NCI-H2196 treated with DMSO at 0.1 percent for 48 hours (cell line): ENCODE measurements around the gene RCL1.

Experiments used
- DNase-seq: peaks from one replicate; lab custom pipeline; 2025; ENCODE audit not compliant: unreplicated experiment; lab: John Stamatoyannopoulos, UW

RCL1 gene

GRCh38 chr9:4811824-4812223 is 19.1 kb downstream of the RCL1 start:
- DNase-seq, result no peak

DNA sequence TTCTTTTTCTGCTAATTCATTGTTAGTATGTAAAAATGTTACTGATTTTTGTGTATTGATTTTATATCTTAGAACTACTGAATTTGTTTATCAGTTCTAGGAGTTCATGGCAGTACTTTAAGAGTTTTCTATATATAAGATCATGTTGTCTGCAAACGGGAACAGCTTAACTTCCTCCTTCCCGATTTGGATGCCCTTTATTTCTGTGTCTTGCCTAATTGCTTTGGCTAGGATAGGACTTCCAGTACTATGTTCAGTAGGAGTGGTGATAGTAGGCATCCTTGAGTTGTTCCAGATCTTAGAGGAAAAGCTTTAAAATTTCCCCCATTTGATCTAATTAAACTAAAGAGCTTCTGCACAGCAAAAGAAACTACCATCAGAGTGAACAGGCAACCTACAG is 20.1 kb downstream of the RCL1 start:
- DNase-seq, result no peak

DNA sequence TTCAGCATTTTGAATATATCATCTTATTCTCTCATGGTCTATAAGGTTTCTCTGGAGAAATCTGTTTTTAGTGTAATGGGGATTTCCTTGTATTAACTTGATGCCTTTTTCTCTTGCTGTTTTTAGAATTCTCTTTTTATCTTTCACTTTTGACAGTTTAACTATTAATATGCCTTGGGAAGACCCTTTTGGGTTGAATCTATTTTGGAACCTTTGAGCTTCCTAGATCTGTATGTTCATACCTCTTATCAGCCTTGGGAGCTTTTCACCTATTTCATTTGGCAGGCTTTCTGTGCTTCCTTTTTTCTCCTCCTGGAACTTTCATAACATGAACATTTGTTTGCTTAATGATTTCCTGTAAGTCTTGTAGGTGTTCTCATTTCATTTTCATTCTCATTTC is 22.2 kb downstream of the RCL1 start:
- no peak for DNase-seq

GRCh38 chr9:4815381-4815956 is 22.7 kb downstream of the RCL1 start:
- no peak for DNase-seq

DNA sequence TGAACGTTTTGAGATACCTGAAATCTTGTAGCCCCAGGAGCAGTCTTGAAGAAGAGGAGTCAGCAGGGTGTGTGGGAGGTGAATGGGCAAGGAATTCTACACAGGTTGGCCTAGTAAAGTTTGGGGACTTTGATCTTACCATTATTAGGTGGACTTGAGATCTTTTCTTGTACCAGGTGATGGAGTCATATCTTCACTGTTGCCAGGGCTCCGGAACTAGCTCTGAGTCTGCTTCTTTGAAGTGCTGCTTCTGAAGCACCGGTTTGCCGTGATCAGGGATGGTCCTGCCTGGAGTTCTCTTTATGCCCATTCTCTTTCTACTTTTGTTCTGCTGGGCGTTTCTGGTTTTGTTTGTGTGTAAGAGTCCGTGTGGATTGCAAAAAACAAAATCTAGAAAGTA is 27.4 kb downstream of the RCL1 start:
- DNase-seq, result no peak

- DNase-seq, result no peak
Observed at GRCh38 chr9:4821133-4821532, 28.4 kb downstream of the RCL1 start.

DNA sequence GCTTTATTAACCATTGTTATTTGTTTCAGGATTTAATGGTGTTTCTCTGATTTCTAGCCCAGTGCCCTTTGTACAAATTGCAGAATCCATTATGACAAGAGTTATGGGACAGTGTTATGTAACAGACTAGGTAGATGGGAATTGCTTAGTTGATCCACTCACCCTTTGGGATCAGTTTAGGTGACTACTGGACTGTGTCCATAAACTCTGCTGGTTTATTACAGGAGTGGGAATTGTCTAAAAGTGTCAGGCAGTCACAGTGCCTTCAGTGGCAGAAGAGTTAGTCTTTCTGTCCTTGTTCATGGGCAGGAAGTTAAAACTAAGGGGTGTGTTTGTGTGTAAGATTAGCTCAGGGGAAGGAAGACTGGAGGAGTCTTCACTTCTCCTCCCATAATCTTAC is 29.3 kb downstream of the RCL1 start:
- DNase-seq, result no peak

GRCh38 chr9:4826417-4827166 is 33.8 kb downstream of the RCL1 start:
- DNase-seq, result no peak

- no peak for DNase-seq
Observed at GRCh38 chr9:4827224-4827623, 34.5 kb downstream of the RCL1 start.

DNA sequence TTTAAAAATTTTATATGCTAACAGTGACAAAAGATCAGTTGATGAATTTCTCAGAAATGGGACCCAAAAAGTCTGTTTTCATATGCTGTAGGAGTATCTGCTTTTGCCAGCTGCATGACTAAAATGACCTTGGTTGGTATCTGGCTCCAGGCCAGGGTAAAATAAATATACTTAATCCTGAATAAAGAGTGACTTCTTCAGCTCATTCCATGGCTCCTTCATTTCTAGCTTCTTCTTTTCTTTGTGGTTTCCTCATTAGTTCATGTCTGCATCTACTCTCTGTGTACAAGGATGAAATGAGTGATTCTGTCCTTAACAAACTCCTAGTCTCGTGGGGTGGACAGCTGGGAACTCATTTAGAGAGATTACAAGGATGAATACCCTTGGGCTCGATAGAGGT is 36.0 kb downstream of the RCL1 start:
- no peak for DNase-seq

GRCh38 chr9:4829969-4830368 is 37.2 kb downstream of the RCL1 start:
- DNase-seq, result no peak

- no peak for DNase-seq
Observed at GRCh38 chr9:4830699-4831098, 38.0 kb downstream of the RCL1 start.

DNA sequence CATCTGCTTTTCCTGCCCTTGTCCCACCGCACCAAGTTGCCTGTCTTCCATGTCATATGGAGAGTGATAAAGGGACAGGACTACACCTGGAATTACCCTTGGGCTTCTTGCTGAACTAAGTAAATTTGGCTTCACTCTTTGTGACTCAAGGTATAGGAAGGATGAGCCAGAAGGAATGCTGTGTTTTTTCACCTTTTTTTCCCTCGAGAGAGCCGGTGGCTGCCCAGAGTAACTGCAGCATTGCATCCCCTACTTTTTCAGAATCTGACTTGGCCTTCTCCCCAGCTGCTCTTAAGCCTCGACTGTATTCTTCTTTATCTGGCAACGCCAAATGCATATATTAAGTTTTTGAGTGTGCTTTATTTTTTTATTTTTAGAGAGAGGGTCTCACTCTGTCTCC is 38.4 kb downstream of the RCL1 start:
- DNase-seq, result no peak

DNA sequence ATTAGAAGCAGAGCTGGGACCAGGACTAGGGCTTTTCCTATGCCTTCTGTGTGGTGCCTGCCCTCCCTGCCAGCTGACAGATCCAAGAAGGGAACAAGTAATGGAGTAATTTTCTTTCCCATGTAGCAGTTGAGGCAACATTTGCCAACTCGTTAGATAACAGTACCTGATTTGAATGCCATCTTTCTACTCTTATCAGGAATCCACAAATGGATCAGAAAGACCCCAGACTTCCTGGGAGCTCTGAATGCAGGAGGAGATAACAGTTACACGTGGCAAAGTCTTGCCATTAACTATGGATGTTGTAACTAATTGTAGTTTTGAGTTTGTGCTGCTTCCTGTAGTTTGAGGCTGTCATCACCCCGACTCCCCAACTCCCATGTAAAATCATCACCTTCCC is 39.2 kb downstream of the RCL1 start:
- no peak for DNase-seq

DNA sequence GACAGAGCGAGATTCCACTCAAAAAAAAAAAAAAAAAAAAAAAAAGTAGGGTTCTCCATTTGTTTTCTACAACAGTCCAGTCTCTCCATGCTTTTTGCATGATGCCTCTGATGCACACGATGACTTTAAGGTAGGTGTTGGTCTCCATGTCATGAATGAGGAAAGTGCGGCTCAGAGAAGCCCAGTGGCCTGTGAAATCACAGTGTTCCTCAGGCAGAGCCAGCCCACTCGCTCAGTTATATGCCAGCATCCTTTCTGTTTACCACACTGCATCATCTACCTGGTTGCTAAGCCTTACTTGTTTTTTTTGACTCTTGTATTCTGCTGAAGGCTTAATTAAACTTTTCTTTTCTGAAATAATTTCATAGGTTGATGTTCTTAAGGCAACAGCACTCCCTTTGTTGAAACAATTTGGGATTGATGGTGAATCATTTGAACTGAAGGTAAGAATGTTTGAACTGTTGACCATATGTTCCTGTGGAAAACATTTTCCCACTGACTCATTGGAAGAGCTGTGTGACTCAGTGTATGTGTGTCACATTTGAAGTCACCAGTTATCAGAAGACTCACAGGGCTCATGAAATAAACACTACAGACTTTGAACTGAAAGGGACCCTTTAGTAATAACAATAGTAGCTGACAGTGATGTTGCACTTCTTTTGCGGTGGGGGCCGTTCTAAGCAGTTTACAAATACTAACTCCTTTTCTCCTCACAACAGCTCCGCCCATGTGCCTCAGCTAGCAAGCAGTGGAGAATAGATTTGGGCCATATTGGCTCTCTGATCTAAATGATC is 40.2 kb downstream of the RCL1 start:
- no peak for DNase-seq

DNA sequence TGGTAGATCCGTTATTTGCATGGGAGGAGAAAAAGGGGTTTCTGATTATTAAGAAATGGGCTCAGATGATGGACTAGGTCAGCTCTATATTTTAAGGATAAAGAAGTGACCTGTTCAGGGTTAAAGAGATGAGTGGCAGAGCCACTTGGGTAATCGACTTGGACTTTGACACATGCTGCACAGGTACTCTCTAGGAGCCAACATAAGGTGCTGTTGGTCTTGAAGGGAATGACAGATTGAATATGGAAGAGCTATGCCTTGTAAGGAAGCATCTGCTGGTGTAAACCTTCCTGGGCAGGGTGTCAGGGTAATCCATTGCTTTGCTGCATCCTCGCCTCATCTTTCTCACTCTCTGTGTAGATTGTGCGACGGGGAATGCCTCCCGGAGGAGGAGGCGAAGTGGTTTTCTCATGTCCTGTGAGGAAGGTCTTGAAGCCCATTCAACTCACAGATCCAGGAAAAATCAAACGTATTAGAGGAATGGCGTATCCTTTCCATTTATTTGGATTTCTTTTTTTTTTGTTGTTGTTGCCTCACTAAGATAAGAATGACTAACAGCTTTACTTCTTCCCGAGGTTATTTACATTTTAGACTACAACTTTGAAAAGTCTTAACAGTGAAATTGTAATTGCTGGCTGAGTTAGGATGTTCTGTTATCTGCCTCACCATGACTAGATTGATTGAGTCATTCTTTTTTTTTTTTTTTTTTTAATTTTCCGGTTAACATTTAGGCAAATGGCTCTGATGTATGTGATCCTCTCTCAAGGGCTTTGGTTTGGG is 41.2 kb downstream of the RCL1 start:
- no peak for DNase-seq

GRCh38 chr9:4836676-4837075 is 43.9 kb downstream of the RCL1 start:
- no peak for DNase-seq

GRCh38 chr9:4837261-4838188 is 44.8 kb downstream of the RCL1 start:
- DNase-seq, result no peak

DNA sequence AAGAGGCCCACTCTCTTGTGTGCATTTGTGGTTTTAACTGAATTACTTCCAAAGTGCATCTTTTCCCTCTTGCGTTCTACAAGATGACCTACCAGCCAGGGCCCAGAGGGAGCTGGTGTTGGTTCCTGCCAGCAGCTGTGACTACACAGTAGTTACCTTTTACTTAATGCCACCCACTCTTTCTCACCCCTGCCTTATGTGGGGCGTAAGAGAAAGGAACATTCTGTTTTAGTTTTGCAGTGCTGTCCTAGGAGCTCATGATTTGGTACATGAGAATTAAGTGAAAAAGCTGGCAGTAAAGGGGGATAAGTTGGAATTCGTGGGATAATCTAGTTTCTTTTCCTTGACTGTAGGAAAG is 45.4 kb downstream of the RCL1 start:
- DNase-seq, result no peak

DNA sequence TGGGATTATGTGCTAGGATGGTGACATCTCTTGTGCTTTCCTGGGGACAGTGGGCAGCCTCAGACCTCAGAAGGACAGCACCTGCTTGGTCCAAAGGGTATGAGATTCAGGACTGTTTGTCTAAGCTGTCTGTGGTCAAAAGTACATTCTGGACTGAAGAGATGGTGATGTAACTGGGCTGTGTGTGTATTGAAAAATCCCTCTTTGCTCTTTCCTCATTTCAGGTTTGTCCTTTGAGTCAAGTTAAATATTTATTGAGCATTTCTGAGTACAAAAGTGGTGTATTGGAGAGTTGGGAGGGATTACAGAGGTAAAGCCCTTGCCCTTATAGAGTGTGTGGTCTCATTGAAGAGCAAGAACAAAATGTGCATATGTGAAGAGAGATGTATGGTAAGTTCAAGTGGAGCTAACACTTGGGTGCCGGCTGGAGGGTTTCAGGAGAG is 46.7 kb downstream of the RCL1 start:
- DNase-seq, result no peak
